A549 (cell line): ENCODE measurements around the gene GNG10.

Experiments used
- CEBPB ChIP-seq, 2 experiments: fragments of >200 bp in 1 of 2; sonication (Bioruptor Twin) in 1 of 2; formaldehyde crosslinking in 1 of 2; IDR thresholded peaks; 2 replicates each; pipeline ENCODE4 v1.6.1; 2012 to 2016
- ZNF302 ChIP-seq: fragments of 250-450 bp; sonication (Bioruptor Pico); IDR thresholded peaks from 2 replicates; pipeline ENCODE4 v1.9.0; 2021; ENCODE audit warnings: inconsistent platforms, mild to moderate bottlenecking, moderate library complexity
- TF ChIP-seq, protein P1 (sequence below): fragments of >200 bp; sonication (Bioruptor Twin); formaldehyde crosslinking; IDR thresholded peaks from 3 replicates; pipeline ENCODE4 v1.5.1; 2016
- TF ChIP-seq, protein P2 (sequence below): IDR thresholded peaks from 2 replicates; pipeline ENCODE4 v1.6.1; 2012

DNA sequence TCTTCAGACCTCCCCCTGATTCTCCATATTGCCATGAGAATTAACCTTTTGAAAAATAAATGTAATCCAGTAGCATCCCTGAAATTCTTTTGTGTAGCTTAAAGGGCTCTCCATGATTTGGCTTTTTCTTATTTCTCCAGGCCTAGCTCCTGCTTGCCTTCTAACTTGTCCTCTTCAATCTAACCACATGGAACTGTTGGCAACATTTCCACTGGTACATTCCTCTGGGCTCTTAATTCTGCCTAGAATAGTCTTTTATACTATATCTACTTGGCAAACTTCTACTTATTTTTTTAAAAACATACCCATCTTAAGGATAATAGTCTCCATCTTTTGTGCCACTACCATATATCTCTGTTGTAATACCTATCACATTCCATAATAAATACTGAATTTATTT lies 54.1 kb downstream of the GNG10 start:
- TF ChIP-seq ZNF302 (CRISPR knock-in tag) (no peak), CEBPB (IDR thresholded peaks at IDR 0.05) (no peak)
- TF ChIP-seq, protein P1, sequence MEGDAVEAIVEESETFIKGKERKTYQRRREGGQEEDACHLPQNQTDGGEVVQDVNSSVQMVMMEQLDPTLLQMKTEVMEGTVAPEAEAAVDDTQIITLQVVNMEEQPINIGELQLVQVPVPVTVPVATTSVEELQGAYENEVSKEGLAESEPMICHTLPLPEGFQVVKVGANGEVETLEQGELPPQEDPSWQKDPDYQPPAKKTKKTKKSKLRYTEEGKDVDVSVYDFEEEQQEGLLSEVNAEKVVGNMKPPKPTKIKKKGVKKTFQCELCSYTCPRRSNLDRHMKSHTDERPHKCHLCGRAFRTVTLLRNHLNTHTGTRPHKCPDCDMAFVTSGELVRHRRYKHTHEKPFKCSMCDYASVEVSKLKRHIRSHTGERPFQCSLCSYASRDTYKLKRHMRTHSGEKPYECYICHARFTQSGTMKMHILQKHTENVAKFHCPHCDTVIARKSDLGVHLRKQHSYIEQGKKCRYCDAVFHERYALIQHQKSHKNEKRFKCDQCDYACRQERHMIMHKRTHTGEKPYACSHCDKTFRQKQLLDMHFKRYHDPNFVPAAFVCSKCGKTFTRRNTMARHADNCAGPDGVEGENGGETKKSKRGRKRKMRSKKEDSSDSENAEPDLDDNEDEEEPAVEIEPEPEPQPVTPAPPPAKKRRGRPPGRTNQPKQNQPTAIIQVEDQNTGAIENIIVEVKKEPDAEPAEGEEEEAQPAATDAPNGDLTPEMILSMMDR: no peak
- TF ChIP-seq, protein P2, sequence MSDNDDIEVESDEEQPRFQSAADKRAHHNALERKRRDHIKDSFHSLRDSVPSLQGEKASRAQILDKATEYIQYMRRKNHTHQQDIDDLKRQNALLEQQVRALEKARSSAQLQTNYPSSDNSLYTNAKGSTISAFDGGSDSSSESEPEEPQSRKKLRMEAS: no peak
